ENCODE results near the gene POC1A.
"Not testable (repeated sequence)": the region's sequence is repeated elsewhere in the genome, so short reads cannot be mapped to it uniquely, and the experiment has no call there.

The POC1A gene

DNA sequence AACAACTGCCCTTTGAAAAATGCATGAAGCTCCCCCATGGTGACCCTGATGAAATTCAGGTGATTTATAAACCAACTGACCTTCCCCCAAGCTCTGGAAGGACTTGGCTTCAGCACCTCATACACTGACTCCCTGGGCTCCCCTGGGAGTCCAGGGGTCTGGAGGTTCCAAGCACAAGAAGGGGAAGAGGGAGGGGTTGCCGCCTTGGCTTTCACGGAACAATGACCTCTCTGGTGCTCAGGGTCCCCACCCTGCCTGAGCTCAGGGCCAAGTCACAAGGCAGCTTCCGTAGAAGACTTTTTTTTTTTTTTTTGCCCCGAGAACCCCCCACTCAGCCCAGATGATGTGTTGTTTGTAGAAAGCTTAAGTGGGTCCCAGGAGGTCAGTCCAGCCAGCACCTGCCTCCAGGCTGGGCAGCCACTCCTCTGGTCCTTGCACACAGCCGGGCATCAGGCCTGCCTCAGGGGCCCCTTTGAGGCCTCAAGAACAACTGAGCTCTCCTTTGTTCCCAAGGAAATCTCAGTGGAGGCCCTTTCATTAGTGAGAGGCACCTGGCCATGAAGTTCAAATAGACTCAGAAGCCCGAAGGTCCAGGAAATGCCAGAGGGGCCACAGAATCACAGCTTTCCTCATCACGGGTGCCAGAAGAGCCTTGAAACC is 29.7 kb upstream of the POC1A start:
- DNase-seq, result no peak

DNA sequence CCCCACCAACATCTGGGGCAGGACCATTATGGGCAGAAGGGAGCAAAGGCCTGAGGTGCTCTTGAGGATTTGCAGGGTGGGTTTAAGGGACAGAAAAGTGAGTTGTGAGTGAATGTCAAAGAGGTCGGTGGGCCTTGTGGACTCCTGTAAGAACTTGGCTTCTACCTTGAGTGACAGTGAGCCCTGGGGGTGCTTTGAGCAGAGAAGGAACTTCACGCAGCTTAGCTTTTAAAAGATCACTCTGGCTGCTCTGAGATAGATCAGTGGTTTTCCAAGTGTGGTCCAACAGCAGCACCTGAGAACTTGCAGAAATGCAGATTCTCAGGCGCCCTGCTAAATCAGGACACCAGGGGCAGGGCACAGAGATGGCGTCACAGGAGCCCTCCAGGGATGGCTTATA is 28.5 kb upstream of the POC1A start:
- DNase-seq, result no peak

GRCh38 chr3:52182196-52182595 is 28.0 kb upstream of the POC1A start:
- no peak for DNase-seq

GRCh38 chr3:52181543-52181942 is 27.3 kb upstream of the POC1A start:
- no peak for DNase-seq

- DNase-seq, result no peak
Observed at GRCh38 chr3:52178537-52178936, 24.3 kb upstream of the POC1A start.

DNA sequence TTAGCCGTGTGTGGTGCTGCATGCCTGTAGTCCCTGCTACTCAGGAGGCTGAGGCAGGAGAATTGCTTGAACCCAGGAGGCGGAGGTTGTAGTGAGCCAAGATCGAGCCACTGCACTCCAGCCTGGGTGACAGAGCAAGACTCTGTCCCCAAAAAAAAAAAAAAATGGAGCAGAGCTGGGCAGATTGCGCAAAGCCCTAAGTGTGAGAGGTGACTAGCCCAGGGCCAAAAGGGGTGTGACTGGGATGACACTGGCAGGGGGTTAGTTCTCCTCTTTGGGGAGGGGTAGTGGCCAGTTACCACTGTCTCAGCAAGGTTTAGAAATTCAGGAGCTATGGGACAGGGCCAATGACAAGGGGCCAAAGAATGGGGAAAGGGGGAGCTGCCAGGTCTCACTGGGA is 23.9 kb upstream of the POC1A start:
- DNase-seq, result not testable (repeated sequence)

- DNase-seq, result no peak
Observed at GRCh38 chr3:52177701-52178042, 23.4 kb upstream of the POC1A start.

GRCh38 chr3:52176951-52177700 is 22.9 kb upstream of the POC1A start:
- no peak for DNase-seq

GRCh38 chr3:52176180-52176752 is 22.0 kb upstream of the POC1A start:
- DNase-seq, result no peak

DNA sequence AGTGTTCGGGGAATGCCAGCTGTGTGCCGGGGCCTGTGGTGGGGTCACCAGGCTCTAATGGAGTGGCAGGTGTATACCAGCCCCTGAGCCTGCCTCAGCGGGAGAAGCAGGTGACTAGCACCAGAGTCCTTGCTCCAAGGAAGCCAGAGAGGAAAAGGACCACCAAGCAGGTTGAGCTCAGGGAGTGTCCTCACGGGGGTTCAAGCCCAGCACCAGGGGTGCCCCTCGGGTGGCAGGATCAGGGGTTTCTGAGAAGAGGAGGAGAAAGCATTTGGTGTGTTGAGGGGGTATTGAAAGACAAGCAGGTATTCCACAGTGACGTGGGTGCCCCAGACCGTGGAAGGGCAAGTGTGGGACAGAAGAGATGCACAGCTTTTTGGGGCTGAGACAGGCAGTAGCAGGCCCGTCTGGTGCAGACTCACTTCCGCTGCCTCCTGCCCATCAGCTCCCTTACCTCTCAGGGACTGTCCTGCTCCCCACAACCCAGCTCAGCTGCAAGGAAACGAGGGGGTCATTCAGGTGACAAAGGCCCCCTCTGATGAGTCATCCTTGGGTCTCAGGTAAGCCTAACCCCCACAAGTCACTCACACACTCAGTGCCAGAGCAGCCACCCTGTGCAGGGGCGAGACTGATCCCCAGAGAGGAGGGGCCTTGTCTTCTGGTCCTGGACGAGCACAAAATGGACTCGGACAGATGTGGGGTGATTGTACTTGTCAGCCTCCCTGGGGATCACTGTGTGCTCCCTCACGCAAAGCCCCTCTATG is 21.4 kb upstream of the POC1A start:
- DNase-seq, result no peak

- DNase-seq, result no peak
Observed at GRCh38 chr3:52174896-52175295, 20.7 kb upstream of the POC1A start.

DNA sequence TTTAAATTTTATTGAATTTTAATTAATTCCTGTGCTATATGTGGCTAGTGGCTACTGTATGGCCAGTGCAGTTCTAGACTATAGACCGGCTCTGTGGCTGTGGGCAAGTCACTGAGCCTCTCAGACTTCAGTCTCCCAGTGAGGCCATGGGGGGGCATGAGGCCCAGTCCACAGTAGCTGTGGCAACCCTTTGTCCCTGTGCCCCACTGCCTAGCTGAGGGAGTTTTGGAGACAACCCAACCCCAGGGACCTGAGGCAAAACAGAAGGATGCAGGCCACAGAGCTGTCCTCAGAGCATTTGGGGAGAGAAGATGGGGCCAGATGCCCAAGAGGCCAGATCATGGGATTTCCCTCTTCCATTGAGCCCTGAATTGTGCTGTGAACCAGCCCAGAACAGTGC is 18.9 kb upstream of the POC1A start:
- no peak for DNase-seq

DNA sequence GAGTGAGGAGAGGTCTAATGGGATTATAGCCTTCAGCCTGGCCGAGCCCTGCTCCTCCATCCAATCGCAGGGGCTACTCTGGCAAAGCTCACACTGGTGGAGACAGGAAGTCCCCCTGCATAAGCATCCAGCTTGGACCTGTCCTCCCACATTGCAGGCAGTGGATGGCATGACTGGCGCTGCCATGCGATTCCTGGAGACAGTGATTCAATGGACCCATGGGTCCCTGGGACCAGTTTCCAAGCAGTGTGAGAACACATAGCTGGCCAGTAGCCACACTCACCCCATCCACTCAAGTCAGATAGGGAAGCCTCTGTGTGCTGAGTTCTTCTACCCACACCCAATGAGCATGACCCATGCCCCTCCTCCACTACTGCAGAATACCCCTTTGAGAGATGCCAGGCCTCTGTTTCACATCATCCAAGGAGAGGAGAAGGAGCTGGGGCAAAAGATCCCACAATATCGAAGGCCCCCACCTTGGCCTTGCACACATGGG is 18.1 kb upstream of the POC1A start:
- no peak for DNase-seq

- no peak for DNase-seq
Observed at GRCh38 chr3:52171514-52172261, 17.5 kb upstream of the POC1A start.

- DNase-seq, result not testable (repeated sequence)
Observed at GRCh38 chr3:52170217-52170616, 16.0 kb upstream of the POC1A start.

GRCh38 chr3:52167240-52167639 is 13.0 kb upstream of the POC1A start:
- DNase-seq, result no peak

DNA sequence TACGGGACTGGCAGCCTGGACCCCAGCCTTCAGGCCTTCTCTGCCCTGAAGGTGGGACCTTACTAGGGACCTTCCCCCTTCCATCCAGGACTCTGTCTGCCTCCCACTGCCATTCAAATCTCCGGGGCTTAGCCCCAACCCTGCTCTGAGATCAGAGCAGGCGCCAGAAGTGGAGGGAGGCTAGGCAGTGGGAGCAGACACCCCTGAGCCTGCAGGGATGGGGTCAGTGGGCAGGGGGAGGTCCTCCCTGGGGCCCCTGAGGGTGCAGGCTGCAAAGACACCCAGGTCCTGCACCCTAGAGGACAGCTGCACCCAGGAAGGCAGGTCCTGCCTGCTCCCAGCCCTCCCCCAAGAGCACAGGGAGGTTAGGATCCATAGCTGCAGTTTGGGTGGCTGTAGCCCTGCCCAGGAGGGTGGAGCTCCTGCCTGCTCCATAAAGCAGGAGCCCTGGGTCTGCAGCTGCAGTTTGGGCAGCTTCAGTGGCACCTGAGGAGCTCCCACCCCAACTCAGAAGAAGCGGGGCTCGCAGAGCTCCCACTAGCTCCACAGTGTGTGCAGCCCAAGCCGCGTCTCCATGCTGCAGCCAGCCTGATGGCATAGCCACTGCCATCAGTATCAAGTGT is 8.1 kb upstream of the POC1A start:
- no peak for DNase-seq

- DNase-seq, result no peak
Observed at GRCh38 chr3:52159503-52159902, 5.3 kb upstream of the POC1A start.

DNA sequence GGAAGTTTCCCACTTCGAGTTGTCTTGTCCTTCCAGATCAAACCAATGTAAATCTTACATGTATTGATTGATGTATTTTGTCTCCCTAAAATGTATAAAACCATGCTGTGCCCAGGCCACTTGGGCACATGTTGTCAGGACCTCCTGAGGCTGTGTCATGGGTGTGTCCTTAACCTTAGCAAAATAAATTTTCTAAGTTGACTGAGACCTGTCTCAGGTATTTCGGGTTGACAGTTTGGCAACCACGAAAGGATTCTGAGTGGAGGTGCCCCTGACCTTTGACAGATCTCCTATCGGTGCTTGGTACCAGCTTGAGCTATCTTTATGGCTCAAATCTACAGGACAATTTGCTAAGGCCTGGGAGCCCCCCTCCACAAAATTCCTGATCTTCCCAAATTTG is 1.7 kb upstream of the POC1A start:
- DNase-seq, result no peak

- no peak for DNase-seq
Observed at GRCh38 chr3:52153389-52154096, 680 bp downstream of the POC1A start.

DNA sequence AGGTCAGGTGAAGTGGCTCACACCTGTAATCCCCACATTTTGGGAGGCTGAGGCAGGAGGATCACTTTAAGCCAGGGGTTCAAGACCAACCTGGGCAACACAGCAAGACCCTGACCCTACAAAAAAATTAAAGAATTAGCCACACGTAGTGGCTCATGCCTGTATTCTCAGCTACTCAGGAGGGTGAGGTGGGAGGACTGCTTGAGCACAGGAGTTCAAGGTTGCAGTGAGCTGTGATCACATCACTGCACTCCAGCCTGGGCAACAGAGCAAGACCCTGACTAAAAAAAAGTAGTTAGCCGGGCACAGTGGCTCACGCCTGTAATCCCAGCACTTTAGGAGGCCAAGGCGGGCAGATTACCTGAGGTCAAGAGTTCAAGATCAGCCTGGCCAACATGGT is 2.2 kb downstream of the POC1A start:
- not testable (repeated sequence) for DNase-seq

DNA sequence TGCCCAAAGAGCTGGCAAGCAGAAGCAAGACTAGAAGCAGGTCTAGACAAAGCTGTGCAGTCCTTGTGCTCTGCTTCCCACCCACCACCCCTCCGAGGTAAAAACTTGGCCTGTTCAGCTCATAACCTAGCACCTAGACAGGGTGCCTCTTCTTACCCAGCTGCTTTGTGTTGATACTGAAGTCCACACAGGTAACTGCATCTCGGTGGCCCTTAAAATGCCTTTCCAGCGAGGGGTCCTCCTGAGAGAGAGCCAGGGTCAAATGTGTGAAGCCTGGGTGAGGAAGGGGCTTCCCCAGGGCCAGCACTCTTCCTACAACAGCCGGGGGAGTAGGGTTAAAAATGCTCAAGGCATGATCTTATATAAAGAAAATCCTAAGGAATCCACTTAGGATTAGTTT is 3.4 kb downstream of the POC1A start:
- DNase-seq, result no peak

Measured in CD4-positive, alpha-beta T cell treated with Interleukin-4 for 4 hours (primary cell).